GM19324 (cell line): ENCODE measurements around the gene GRIN3B.

Experiments
- ATAC-seq: cut with Tn5 transposase; IDR thresholded peaks from one replicate; pipeline ENCODE4 v1.9.1; 2021; ENCODE audit warnings: mild to moderate bottlenecking, moderate library complexity; ENCODE audit not compliant: unreplicated experiment, low FRiP score

The GRIN3B gene

DNA sequence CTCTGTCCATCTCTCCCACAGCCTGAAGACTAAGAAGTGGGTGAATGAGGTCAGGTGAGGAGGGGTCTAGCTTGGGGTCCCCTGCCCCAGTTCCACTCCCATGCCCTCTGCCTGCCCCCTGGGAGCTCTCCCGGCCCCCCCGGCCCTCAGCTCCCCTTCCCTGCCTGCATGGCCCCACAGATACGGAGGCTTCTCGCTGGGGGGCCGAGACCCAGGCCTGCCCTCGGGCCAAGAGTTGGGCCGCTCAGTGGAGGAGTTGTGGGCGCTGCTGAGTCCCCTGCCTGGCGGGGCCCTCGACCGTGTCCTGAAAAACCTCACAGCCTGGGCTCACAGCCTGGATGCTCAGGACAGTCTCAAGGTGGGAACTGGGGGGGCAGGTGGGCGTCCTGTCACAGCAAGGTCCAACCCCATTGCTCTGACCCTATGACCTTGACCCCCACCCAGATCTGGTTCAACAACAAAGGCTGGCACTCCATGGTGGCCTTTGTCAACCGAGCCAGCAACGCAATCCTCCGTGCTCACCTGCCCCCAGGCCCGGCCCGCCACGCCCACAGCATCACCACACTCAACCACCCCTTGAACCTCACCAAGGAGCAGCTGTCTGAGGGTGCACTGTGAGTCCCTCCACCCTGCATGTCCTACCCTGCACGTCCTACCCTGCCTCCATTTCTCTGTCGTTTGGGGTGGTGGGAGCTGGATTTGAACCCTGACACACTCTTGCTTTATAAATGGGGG lies 55.8 kb downstream of the GRIN3B start:
- ATAC-seq, result no peak

DNA sequence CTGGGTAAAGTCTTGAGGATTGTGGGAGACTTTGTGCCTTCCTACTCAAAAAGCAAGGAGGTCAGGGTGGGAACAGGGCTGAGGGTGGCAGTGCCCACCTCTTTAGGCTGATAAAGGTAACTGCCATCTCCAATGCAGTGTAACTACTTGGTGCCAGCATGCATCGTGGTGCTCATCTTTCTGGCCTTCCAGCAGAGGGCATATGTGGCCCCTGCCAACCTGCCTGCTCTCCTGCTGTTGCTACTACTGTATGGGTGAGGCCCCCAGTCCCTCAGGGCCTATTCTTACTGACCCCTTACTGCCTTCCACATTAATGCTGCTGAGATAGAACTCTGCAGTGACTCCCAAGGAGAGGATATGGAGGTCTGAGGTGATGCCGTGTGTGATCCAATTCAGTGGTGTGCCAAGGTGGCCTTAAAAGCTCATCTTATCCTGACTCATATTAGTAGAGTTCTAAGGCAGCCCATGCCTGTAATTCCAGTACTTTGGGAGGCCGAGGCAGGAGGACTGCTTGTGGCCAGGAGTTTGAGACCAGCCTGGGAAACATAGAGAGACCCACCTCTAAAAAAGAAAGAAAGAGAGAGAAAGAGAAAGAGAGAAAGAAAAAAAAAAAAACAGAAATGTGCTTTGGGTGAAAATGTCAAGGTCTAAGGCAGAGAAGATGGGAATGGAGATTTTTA lies 57.1 kb downstream of the GRIN3B start:
- ATAC-seq, result no peak

DNA sequence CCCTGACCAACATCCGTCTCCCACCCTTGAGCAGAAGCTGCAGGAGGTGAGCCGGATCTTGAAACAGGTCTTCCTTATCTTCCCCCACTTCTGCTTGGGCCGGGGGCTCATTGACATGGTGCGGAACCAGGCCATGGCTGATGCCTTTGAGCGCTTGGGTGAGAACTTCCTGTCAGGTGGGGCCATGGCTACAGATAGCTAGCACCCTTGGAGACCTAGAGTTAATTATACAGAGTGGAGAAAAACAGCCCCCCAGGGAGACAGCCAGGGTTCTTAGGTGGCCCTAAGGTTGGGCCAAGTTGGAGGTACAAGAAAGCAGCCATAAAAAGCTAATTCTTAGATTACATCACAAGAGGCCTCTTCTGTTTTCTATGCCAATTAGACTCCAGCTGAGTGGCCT lies 57.9 kb downstream of the GRIN3B start:
- no peak for ATAC-seq
